ENCODE data around the gene ZMYND12.

ZMYND12 gene

GRCh38 chr1:42429603-42430002 lies 26.2 kb downstream of the ZMYND12 start:
- no peak overlapping the region for H3K4me3 ChIP-seq (ENCODE audit: low read depth, low read length)
- H3K27ac ChIP-seq: no peak overlapping the region
- no peak for TF ChIP-seq CTCF (IDR thresholded peaks at IDR 0.05; ENCODE audit: low read depth, low read length)
- DNase-seq: no peak
- no peaks in the 10 kb centered on the region for H3K27me3 ChIP-seq (ENCODE audit: insufficient read depth, low read depth, severe bottlenecking)
- no peaks in the 10 kb centered on the region for H3K9me3 ChIP-seq (ENCODE audit: severe bottlenecking)
- H3K36me3 ChIP-seq: no peaks in the 10 kb centered on the region

GRCh38 chr1:42427240-42427639 lies 28.6 kb downstream of the ZMYND12 start:
- H3K36me3 ChIP-seq: no peaks in the 10 kb centered on the region
- no peaks in the 10 kb centered on the region for H3K27me3 ChIP-seq (ENCODE audit: insufficient read depth, low read depth, severe bottlenecking)
- H3K27ac ChIP-seq: no peak overlapping the region
- no peak for TF ChIP-seq CTCF (IDR thresholded peaks at IDR 0.05; ENCODE audit: low read depth, low read length)
- no peak overlapping the region for H3K4me3 ChIP-seq (ENCODE audit: low read depth, low read length)
- no peak for DNase-seq
- H3K9me3 ChIP-seq (ENCODE audit: severe bottlenecking): no peaks in the 10 kb centered on the region

- H3K4me3 ChIP-seq (ENCODE audit: low read depth, low read length): no peak overlapping the region
- H3K27me3 ChIP-seq (ENCODE audit: insufficient read depth, low read depth, severe bottlenecking): no peaks in the 10 kb centered on the region
- no peaks in the 10 kb centered on the region for H3K9me3 ChIP-seq (ENCODE audit: severe bottlenecking)
- no peak for DNase-seq
- no peaks in the 10 kb centered on the region for H3K36me3 ChIP-seq
- no peak for TF ChIP-seq CTCF (IDR thresholded peaks at IDR 0.05; ENCODE audit: low read depth, low read length)
- H3K27ac ChIP-seq: no peak overlapping the region
Observed at GRCh38 chr1:42424201-42424600, 31.6 kb downstream of the ZMYND12 start.

- no peaks in the 10 kb centered on the region for H3K36me3 ChIP-seq
- peak overlapping the region; percentile 88 for H3K27ac ChIP-seq
- H3K9me3 ChIP-seq (ENCODE audit: severe bottlenecking): no peaks in the 10 kb centered on the region
- DNase-seq: no peak
- TF ChIP-seq CTCF (IDR thresholded peaks at IDR 0.05; ENCODE audit: low read depth, low read length): no peak
- peak overlapping the region; percentile 11 for H3K4me3 ChIP-seq (ENCODE audit: low read depth, low read length)
- no peaks in the 10 kb centered on the region for H3K27me3 ChIP-seq (ENCODE audit: insufficient read depth, low read depth, severe bottlenecking)
Observed at GRCh38 chr1:42423681-42424080, 32.1 kb downstream of the ZMYND12 start.

GRCh38 chr1:42422737-42423136 lies 33.1 kb downstream of the ZMYND12 start:
- H3K27me3 ChIP-seq (ENCODE audit: insufficient read depth, low read depth, severe bottlenecking): no peaks in the 10 kb centered on the region
- H3K9me3 ChIP-seq (ENCODE audit: severe bottlenecking): no peaks in the 10 kb centered on the region
- H3K36me3 ChIP-seq: no peaks in the 10 kb centered on the region
- DNase-seq: peak; percentile 13
- H3K27ac ChIP-seq: peak overlapping the region; percentile 88
- TF ChIP-seq CTCF (IDR thresholded peaks at IDR 0.05; ENCODE audit: low read depth, low read length): no peak
- peak overlapping the region; percentile 13 for H3K4me3 ChIP-seq (ENCODE audit: low read depth, low read length)

- no peaks in the 10 kb centered on the region for H3K9me3 ChIP-seq (ENCODE audit: severe bottlenecking)
- H3K4me3 ChIP-seq (ENCODE audit: low read depth, low read length): peak overlapping the region; percentile 36
- no peaks in the 10 kb centered on the region; the same call in 1 of the 2 replicates for H3K36me3 ChIP-seq
- peak; percentile 93 for DNase-seq
- TF ChIP-seq CTCF (IDR thresholded peaks at IDR 0.05; ENCODE audit: low read depth, low read length): no peak
- H3K27me3 ChIP-seq (ENCODE audit: insufficient read depth, low read depth, severe bottlenecking): no peaks in the 10 kb centered on the region
- peak overlapping the region; percentile 88 for H3K27ac ChIP-seq
Observed at GRCh38 chr1:42420911-42421585, 34.8 kb downstream of the ZMYND12 start.

All from WERI-Rb-1 (cell line).